HepG2 (cell line): ENCODE data around the gene MTA2. TPM values are rescaled to one million over a fixed set of nuclear protein-coding genes. Genes with fewer than 3 reads are reported as not detected.

Source experiments
- ATAC-seq: fragments of 200-7000 bp; cut with Tn5 transposase; 3 replicates; pipeline ENCODE4 v1.9.1; 2020; ENCODE audit warnings: mild to moderate bottlenecking, moderate library complexity
- BruUV-seq: library from RNA; stranded (reverse); fragments of 400-500 nt; replicated peaks from 2 replicates; lab custom pipeline; 2021; lab: Mats Ljungman, UMichigan
- CTCF ChIA-PET: fragments of 300-600 bp; formaldehyde crosslinking; extraction: SDS; loops from one replicate; lab custom pipeline; 2021; ENCODE audit warnings: low total read pairs, inconsistent platforms, low intra/inter-chr PET ratio; lab: Yijun Ruan, JAX
- POLR2A ChIA-PET: fragments of 350-600 bp; sonication (Branson Sonifier 250); formaldehyde crosslinking; loops from one replicate; lab custom pipeline; 2020; ENCODE audit warnings: antibody characterized with exemption, inconsistent platforms; lab: Yijun Ruan, JAX
- DNase-seq: peaks from one replicate; pipeline ENCODE4 v3.0.0-alpha.2; 2015; ENCODE audit warnings: low spot score
- FAIRE-seq: peaks from 3 replicates; lab custom pipeline; 2011; peaks lifted over from hg19 to GRCh38; lab: Jason Lieb, UNC
- H2AFZ ChIP-seq: one replicate; pipeline ENCODE4 v1.6.1; 2011; ENCODE audit warnings: low read length, inconsistent platforms
- H3K27ac ChIP-seq: fragments of 300-600 bp; 3 replicates; pipeline ENCODE4 v1.8.0; 2011; ENCODE audit warnings: mixed run types, mild to moderate bottlenecking, mixed read lengths, low read length, inconsistent platforms; ENCODE audit not compliant: insufficient read depth; ENCODE audit errors: extremely low read length
- H3K27me3 ChIP-seq, 2 experiments: fragments of 200-600 bp in 1 of 2; 2 replicates in 1 of 2; 3 replicates in 1 of 2; pipeline versions ENCODE4 v1.6.0 to v1.8.0; 2011; ENCODE audit warnings: low read length in 2 of 2, mild to moderate bottlenecking in 2 of 2, moderate library complexity in 2 of 2, inconsistent platforms in 1 of 2; ENCODE audit not compliant: insufficient read depth in 2 of 2, control insufficient read depth in 1 of 2
- H3K36me3 ChIP-seq, 2 experiments: fragments of 200-600 bp in 1 of 2; replicated peaks in 1 of 2; 2 replicates in 1 of 2; 3 replicates in 1 of 2; pipeline versions ENCODE4 v1.5.1 to v1.8.0; 2011; ENCODE audit warnings: low read length in 2 of 2, inconsistent platforms in 1 of 2; ENCODE audit not compliant: insufficient read depth in 2 of 2, control insufficient read depth in 1 of 2
- H3K4me1 ChIP-seq: 2 replicates; pipeline ENCODE4 v1.5.1; 2012; ENCODE audit warnings: low read length, inconsistent platforms; ENCODE audit not compliant: insufficient read depth
- H3K4me2 ChIP-seq: 2 replicates; pipeline ENCODE4 v1.6.0; 2011; ENCODE audit warnings: low read depth, low read length, inconsistent platforms
- H3K4me3 ChIP-seq, 3 experiments: fragments of 200-600 bp in 1 of 3; sonication (generic), shearing (Covaris generic) in 1 of 3; replicated peaks in 1 of 3; 2 replicates each; pipeline ENCODE4 v1.5.1; 2011 to 2016; ENCODE audit warnings: low read length in 3 of 3, inconsistent platforms in 2 of 3, low read depth in 2 of 3, mild to moderate bottlenecking in 2 of 3, control low read depth in 1 of 3, mixed read lengths in 1 of 3; ENCODE audit not compliant: insufficient read depth in 1 of 3
- H3K79me2 ChIP-seq: one replicate; pipeline ENCODE4 v1.6.1; 2011; ENCODE audit warnings: low read length, inconsistent platforms; ENCODE audit not compliant: insufficient read depth
- H3K9ac ChIP-seq: 2 replicates; pipeline ENCODE4 v1.6.0; 2011; ENCODE audit warnings: mild to moderate bottlenecking, low read depth, low read length, inconsistent platforms; ENCODE audit not compliant: insufficient read depth
- H3K9me3 ChIP-seq: 2 replicates; pipeline ENCODE4 v1.5.1; 2012; ENCODE audit warnings: mild to moderate bottlenecking, low read length
- H4K20me1 ChIP-seq: 2 replicates; pipeline ENCODE4 v1.6.0; 2011; ENCODE audit warnings: inconsistent platforms, mild to moderate bottlenecking, low read length, moderate library complexity; ENCODE audit not compliant: insufficient read depth
- ARNT2 ChIP-seq: sonication (generic); formaldehyde crosslinking; IDR thresholded peaks from 2 replicates; pipeline ENCODE4 v1.8.0; 2022; ENCODE audit warnings: mild to moderate bottlenecking, low read depth, missing genetic modification reagents, moderate library complexity
- ATRX ChIP-seq: sonication (generic); formaldehyde crosslinking; IDR thresholded peaks from 2 replicates; pipeline ENCODE4 v1.4.0; 2020; ENCODE audit warnings: missing genetic modification reagents, borderline replicate concordance
- GTF3A ChIP-seq: sonication (generic); formaldehyde crosslinking; conservative IDR thresholded peaks from 2 replicates; pipeline ENCODE4 v1.4.0; 2020; ENCODE audit warnings: mild to moderate bottlenecking, missing genetic modification reagents
- GZF1 ChIP-seq: sonication (generic); formaldehyde crosslinking; IDR thresholded peaks from 2 replicates; pipeline ENCODE4 v1.5.1; 2020; ENCODE audit warnings: mild to moderate bottlenecking, missing genetic modification reagents
- HOXA7 ChIP-seq: sonication (generic); formaldehyde crosslinking; IDR thresholded peaks from 2 replicates; pipeline ENCODE4 v1.8.1; 2022; ENCODE audit warnings: mild to moderate bottlenecking, missing genetic modification reagents, moderate library complexity
- MXD1 ChIP-seq: sonication (generic); formaldehyde crosslinking; IDR thresholded peaks from 2 replicates; pipeline ENCODE4 v1.4.0; 2020; ENCODE audit warnings: mild to moderate bottlenecking, missing genetic modification reagents
- MZF1 ChIP-seq: sonication (generic); formaldehyde crosslinking; IDR thresholded peaks from 2 replicates; pipeline ENCODE4 v1.8.1; 2023; ENCODE audit warnings: mild to moderate bottlenecking, missing genetic modification reagents, borderline replicate concordance
- NR2F6 ChIP-seq, 2 experiments: IDR thresholded peaks; 2 replicates each; pipeline ENCODE4 v1.6.1; 2016; ENCODE audit warnings: antibody characterized with exemption in 1 of 2, mild to moderate bottlenecking in 1 of 2
- PHF5A ChIP-seq: IDR thresholded peaks from one replicate; pipeline ENCODE4 v1.6.1; 2018; ENCODE audit warnings: low read depth, missing genetic modification reagents; ENCODE audit not compliant: unreplicated experiment
- RORA ChIP-seq: sonication (generic); formaldehyde crosslinking; IDR thresholded peaks from 2 replicates; pipeline ENCODE4 v1.5.0; 2020; ENCODE audit warnings: mild to moderate bottlenecking, missing genetic modification reagents, moderate library complexity
- TAF1 ChIP-seq: sonication (generic); formaldehyde crosslinking; IDR thresholded peaks from 2 replicates; pipeline ENCODE4 v1.4.0; 2020; ENCODE audit warnings: missing genetic modification reagents
- TBL1XR1 ChIP-seq: fragments of 150-350 bp; IDR thresholded peaks from 2 replicates; pipeline ENCODE4 v1.6.1; 2014; ENCODE audit warnings: borderline replicate concordance, low read length; ENCODE audit not compliant: partially characterized antibody
- TEAD2 ChIP-seq: sonication (generic); formaldehyde crosslinking; IDR thresholded peaks from 2 replicates; pipeline ENCODE4 v1.9.0; 2021; ENCODE audit warnings: missing genetic modification reagents
- TP53 ChIP-seq: sonication (generic); formaldehyde crosslinking; conservative IDR thresholded peaks from 2 replicates; pipeline ENCODE4 v1.4.0; 2020; ENCODE audit warnings: missing genetic modification reagents
- TRIM24 ChIP-seq: sonication (generic); formaldehyde crosslinking; IDR thresholded peaks from 2 replicates; pipeline ENCODE4 v1.8.0; 2022; ENCODE audit warnings: mild to moderate bottlenecking, missing genetic modification reagents
- XBP1 ChIP-seq: sonication (generic); formaldehyde crosslinking; IDR thresholded peaks from 2 replicates; pipeline ENCODE4 v1.5.0; 2020; ENCODE audit warnings: missing genetic modification reagents
- ZEB1 ChIP-seq: IDR thresholded peaks from 2 replicates; pipeline ENCODE4 v1.6.1; 2012; ENCODE audit warnings: mild to moderate bottlenecking, low read depth, inconsistent platforms; ENCODE audit not compliant: insufficient replicate concordance
- ZFX ChIP-seq: sonication (generic); formaldehyde crosslinking; IDR thresholded peaks from 2 replicates; pipeline ENCODE4 v1.4.0; 2020; ENCODE audit warnings: mild to moderate bottlenecking, low read depth, missing genetic modification reagents, moderate library complexity
- ZNF432 ChIP-seq: sonication (generic); formaldehyde crosslinking; IDR thresholded peaks from 2 replicates; pipeline ENCODE4 v1.5.0; 2020; ENCODE audit warnings: missing genetic modification reagents, mild to moderate bottlenecking, borderline replicate concordance
- ZNF552 ChIP-seq: sonication (generic); formaldehyde crosslinking; IDR thresholded peaks from 2 replicates; pipeline ENCODE4 v1.9.0; 2022; ENCODE audit warnings: missing genetic modification reagents, mild to moderate bottlenecking, borderline replicate concordance
- WGBS: methylation state at CpG from one replicate; pipeline ENCODE4 v1.1.6; 2017; ENCODE audit warnings: low lambda C conversion rate; 5-methylcytosine and 5-hydroxymethylcytosine counted together
- in situ Hi-C: cut with HindIII; loops from 2 replicates; pipeline ENCODE4 v1.10.0; 2017; ENCODE audit warnings: low pct_unique_long_range_greater_than_20kb; ENCODE audit not compliant: extremely low pct_ligation_motif_present
- intact Hi-C: fragments of 100-400 bp; cut with micrococcal nuclease; formaldehyde crosslinking; loops from one replicate; pipeline ENCODE4 v1.10.0; 2022; ENCODE audit not compliant: unreplicated experiment
- polyA plus RNA-seq, 8 experiments: library from polyadenylated mRNA; depleted of rRNA in 3 of 8; stranded (reverse) in 7 of 8; unstranded in 1 of 8; fragments of >200 nt; fragmentation: Illumina TruSeq in 4 of 8; extraction: Trizol in 4 of 8; gene quantifications; 2 replicates each; pipeline versions ENCODE4 v1.2.1 to v1.2.3, GENCODE V29; 2011 to 2016; ENCODE audit warnings: low read depth in 4 of 8, missing spikeins in 1 of 8, mixed read lengths in 1 of 8; ENCODE audit not compliant: insufficient read depth in 1 of 8
- total RNA-seq, 5 experiments: library from RNA; depleted of rRNA; stranded (reverse); fragments of >200 nt; fragmentation: Illumina TruSeq; extraction: Trizol; gene quantifications; 2 replicates each; pipeline ENCODE4 v1.2.3, GENCODE V29; 2016; ENCODE audit warnings: low read depth in 1 of 5
- TF ChIP-seq, protein P1 (sequence below): sonication (generic); formaldehyde crosslinking; IDR thresholded peaks from 2 replicates; pipeline ENCODE4 v1.4.0; 2020; ENCODE audit warnings: low read depth, mild to moderate bottlenecking, missing genetic modification reagents
- TF ChIP-seq, protein P2 (sequence below): sonication (generic); formaldehyde crosslinking; IDR thresholded peaks from 2 replicates; pipeline ENCODE4 v1.8.1; 2023; ENCODE audit warnings: mild to moderate bottlenecking, missing genetic modification reagents

MTA2 gene
- total and polyA plus RNA-seq, 2 of the 13 experiments (the other 11 are each of a cell fraction or from before 2014, with no cell fraction given) = 14.0 to 70.0 TPM

- FAIRE-seq (peak; percentile 89), ATAC-seq (peak; percentile 95), DNase-seq (peak; percentile 95)
- POLR2A ChIA-PET = interaction anchor here (0.7 to 4.5 kb wide), 28 partner anchors 10 to 234 kb away, joined by 3 to 80 read pairs (median 6); partner anchors contain the start of genes C11orf98, CSKMT, EEF1G and EML3
- Histone ChIP-seq H3K79me2 (peaks cover 4% of the 10 kb centered on the region), H3K9me3 (no peaks in the 10 kb centered on the region), H2AFZ (no peak within 1 kb of the TSS), H3K4me2 (peak within 1 kb of the TSS; percentile 93), H3K9ac (peak within 1 kb of the TSS; percentile 83), H3K27ac (peak within 1 kb of the TSS; percentile 72), H3K4me1 (peaks cover 21% of the 10 kb centered on the region), H3K4me3 (peak within 1 kb of the TSS; percentile 74 to 90 (median 81)), H3K27me3 (no peaks in the 10 kb centered on the region; a peak in 1 of 5 replicates), H4K20me1 (no peaks in the 10 kb centered on the region), H3K36me3 (peaks cover 11 to 19% of the 10 kb centered on the region in 2 experiments)
- in situ Hi-C loops (no loop called here), intact Hi-C loops (no loop called here)
- CTCF ChIA-PET = interaction anchor here (1.9 kb wide), 1 partner anchor 9 kb away, joined by 6 read pairs; the partner anchor contains the start of genes EML3 and ROM1
- no TSS peak for BruUV-seq
- WGBS = 7% methylated on average over 18 of the region's 77 CpGs
- TF ChIP-seq XBP1 (CRISPR knock-in tag) (no peak), TAF1 (CRISPR knock-in tag) (peak; percentile 62), ZNF432 (CRISPR knock-in tag) (no peak), PHF5A (peak; percentile 40), MXD1 (peak; percentile 97), TBL1XR1 (no peak), TRIM24 (CRISPR knock-in tag) (no peak), TP53 (0 out of 2 replicates have a peak, but pooled peaks have one; percentile 32), HOXA7 (CRISPR knock-in tag) (no peak), ATRX (CRISPR knock-in tag) (no peak; the same call in 1 of the 2 replicates), ARNT2 (CRISPR knock-in tag) (no peak), GZF1 (CRISPR knock-in tag) (no peak), GTF3A (CRISPR knock-in tag) (no peak), ZEB1 (peak; percentile 31), NR2F6 (IDR thresholded peaks at IDR 0.05) (no peak), NR2F6 (CRISPR knock-in tag; IDR thresholded peaks at IDR 0.05) (0 out of 2 replicates have a peak, but pooled peaks have one; percentile 29), RORA (CRISPR knock-in tag) (no peak), ZFX (CRISPR knock-in tag) (peak; percentile 61), MZF1 (CRISPR knock-in tag) (no peak; the same call in 1 of the 2 replicates), ZNF552 (CRISPR knock-in tag) (peak; percentile 88), TEAD2 (CRISPR knock-in tag) (no peak)
- TF ChIP-seq, protein P1, sequence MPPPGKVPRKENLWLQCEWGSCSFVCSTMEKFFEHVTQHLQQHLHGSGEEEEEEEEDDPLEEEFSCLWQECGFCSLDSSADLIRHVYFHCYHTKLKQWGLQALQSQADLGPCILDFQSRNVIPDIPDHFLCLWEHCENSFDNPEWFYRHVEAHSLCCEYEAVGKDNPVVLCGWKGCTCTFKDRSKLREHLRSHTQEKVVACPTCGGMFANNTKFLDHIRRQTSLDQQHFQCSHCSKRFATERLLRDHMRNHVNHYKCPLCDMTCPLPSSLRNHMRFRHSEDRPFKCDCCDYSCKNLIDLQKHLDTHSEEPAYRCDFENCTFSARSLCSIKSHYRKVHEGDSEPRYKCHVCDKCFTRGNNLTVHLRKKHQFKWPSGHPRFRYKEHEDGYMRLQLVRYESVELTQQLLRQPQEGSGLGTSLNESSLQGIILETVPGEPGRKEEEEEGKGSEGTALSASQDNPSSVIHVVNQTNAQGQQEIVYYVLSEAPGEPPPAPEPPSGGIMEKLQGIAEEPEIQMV (CRISPR knock-in tag) = no peak
- TF ChIP-seq, protein P2, sequence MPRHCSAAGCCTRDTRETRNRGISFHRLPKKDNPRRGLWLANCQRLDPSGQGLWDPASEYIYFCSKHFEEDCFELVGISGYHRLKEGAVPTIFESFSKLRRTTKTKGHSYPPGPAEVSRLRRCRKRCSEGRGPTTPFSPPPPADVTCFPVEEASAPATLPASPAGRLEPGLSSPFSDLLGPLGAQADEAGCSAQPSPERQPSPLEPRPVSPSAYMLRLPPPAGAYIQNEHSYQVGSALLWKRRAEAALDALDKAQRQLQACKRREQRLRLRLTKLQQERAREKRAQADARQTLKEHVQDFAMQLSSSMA = peak; percentile 64; the same call in 1 of the 2 replicates
These were observed 20.2 kb upstream of the MTA2 start, which contains the start of gene B3GAT3 for GRCh38 chr11:62621567-62622470. TSS of gene B3GAT3 (minus strand) at chr11:62621986. CDS start at chr11:62621947, 39 bp downstream.
